A549 (cell line): ENCODE results near the gene IPO9.

Experiments
- CEBPB ChIP-seq, 2 experiments: fragments of >200 bp in 1 of 2; sonication (Bioruptor Twin) in 1 of 2; formaldehyde crosslinking in 1 of 2; IDR thresholded peaks; 2 replicates each; pipeline ENCODE4 v1.6.1; 2012 to 2016
- PHF8 ChIP-seq: fragments of 200-600 bp; sonication (generic); IDR thresholded peaks from 2 replicates; pipeline ENCODE4 v1.6.1; 2016; ENCODE audit warnings: low read depth, mild to moderate bottlenecking, antibody characterized with exemption, moderate library complexity, borderline replicate concordance
- RFX5 ChIP-seq: fragments of 450-650 bp; IDR thresholded peaks from 2 replicates; pipeline ENCODE4 v1.7.1; 2014; ENCODE audit warnings: antibody characterized with exemption, mild to moderate bottlenecking, moderate library complexity
- SMC3 ChIP-seq: fragments of >200 bp; sonication (Bioruptor Twin); formaldehyde crosslinking; IDR thresholded peaks from 3 replicates; pipeline ENCODE4 v1.6.1; 2018; ENCODE audit warnings: inconsistent platforms
- TF ChIP-seq, protein P1 (sequence below): fragments of >200 bp; sonication (Bioruptor Twin); formaldehyde crosslinking; IDR thresholded peaks from 3 replicates; pipeline ENCODE4 v1.5.1; 2016
- TF ChIP-seq, protein P2 (sequence below): fragments of 450-650 bp; IDR thresholded peaks from 2 replicates; pipeline ENCODE4 v1.6.1; 2014; ENCODE audit warnings: antibody characterized with exemption

DNA sequence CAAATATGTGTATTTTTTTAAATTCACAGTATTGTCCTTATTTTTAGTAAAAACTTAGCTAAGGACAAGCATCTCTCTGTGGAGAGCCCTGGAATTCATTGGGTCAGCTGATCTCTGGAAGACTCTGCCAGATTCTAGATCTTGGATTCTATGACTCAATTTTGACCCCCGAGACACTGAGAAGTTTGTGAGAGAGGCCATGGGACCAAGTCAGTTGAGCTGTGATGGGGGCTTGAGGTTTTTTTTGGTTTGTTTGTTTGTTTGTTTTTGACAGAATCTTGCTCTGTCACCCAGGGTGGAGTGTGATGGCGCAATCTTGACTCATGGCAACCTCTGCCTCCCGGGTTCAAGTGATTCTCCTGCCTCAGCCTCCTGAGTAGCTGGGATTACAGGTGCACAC, 73.2 kb downstream of the IPO9 start:
- TF ChIP-seq, protein P1, sequence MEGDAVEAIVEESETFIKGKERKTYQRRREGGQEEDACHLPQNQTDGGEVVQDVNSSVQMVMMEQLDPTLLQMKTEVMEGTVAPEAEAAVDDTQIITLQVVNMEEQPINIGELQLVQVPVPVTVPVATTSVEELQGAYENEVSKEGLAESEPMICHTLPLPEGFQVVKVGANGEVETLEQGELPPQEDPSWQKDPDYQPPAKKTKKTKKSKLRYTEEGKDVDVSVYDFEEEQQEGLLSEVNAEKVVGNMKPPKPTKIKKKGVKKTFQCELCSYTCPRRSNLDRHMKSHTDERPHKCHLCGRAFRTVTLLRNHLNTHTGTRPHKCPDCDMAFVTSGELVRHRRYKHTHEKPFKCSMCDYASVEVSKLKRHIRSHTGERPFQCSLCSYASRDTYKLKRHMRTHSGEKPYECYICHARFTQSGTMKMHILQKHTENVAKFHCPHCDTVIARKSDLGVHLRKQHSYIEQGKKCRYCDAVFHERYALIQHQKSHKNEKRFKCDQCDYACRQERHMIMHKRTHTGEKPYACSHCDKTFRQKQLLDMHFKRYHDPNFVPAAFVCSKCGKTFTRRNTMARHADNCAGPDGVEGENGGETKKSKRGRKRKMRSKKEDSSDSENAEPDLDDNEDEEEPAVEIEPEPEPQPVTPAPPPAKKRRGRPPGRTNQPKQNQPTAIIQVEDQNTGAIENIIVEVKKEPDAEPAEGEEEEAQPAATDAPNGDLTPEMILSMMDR, result no peak
- TF ChIP-seq RFX5, result no peak
- no peak for TF ChIP-seq CEBPB (IDR thresholded peaks at IDR 0.05)
- no peak for TF ChIP-seq SMC3
- TF ChIP-seq, protein P2, sequence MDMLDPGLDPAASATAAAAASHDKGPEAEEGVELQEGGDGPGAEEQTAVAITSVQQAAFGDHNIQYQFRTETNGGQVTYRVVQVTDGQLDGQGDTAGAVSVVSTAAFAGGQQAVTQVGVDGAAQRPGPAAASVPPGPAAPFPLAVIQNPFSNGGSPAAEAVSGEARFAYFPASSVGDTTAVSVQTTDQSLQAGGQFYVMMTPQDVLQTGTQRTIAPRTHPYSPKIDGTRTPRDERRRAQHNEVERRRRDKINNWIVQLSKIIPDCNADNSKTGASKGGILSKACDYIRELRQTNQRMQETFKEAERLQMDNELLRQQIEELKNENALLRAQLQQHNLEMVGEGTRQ, result no peak
- TF ChIP-seq PHF8, result no peak
